ENCODE results near the gene COL21A1. TPM values are rescaled to one million over a fixed set of nuclear protein-coding genes. Genes with fewer than 3 reads are reported as not detected.

Gene COL21A1
- total RNA-seq, 6 donors from 2014 or later: 3.2 to 35.6 (median 9.2) TPM

DNA sequence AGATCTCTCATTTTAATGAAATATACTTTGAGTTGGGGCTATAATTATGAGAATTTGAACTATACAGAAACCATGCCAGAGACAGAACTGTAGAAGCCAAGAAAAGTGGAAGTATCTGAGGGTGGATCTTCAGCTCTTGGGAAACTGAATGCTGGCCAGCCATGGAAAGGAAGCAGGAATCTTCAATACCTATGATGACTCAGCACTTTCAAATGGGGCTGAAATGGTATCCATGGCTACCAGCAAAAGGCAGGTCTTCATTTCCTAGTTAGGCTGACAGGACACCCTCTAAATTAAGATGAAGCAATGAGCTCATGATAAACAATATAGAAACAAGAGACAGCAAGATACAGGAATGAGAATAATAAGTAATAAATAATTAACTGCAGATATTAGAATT lies 171.3 kb downstream of the COL21A1 start:
- Histone ChIP-seq H3K27ac (no peak overlapping the region), H3K4me1 (no peaks in the 10 kb centered on the region), H3K36me3 (no peaks in the 10 kb centered on the region), H3K4me3 (no peak overlapping the region), H3K27me3 (no peaks in the 10 kb centered on the region), H3K9me3 (peaks cover 0 to 2% (median 0%) of the 10 kb centered on the region in 4 donors)
- DNase-seq (no peak), ATAC-seq (ENCODE audit: low FRiP score in 2 of 2) (no peak)
- TF ChIP-seq POLR2AphosphoS5 (IDR thresholded peaks at IDR 0.05): no peak
- TF ChIP-seq EP300 (IDR thresholded peaks at IDR 0.05): no peak
- TF ChIP-seq, protein P1, sequence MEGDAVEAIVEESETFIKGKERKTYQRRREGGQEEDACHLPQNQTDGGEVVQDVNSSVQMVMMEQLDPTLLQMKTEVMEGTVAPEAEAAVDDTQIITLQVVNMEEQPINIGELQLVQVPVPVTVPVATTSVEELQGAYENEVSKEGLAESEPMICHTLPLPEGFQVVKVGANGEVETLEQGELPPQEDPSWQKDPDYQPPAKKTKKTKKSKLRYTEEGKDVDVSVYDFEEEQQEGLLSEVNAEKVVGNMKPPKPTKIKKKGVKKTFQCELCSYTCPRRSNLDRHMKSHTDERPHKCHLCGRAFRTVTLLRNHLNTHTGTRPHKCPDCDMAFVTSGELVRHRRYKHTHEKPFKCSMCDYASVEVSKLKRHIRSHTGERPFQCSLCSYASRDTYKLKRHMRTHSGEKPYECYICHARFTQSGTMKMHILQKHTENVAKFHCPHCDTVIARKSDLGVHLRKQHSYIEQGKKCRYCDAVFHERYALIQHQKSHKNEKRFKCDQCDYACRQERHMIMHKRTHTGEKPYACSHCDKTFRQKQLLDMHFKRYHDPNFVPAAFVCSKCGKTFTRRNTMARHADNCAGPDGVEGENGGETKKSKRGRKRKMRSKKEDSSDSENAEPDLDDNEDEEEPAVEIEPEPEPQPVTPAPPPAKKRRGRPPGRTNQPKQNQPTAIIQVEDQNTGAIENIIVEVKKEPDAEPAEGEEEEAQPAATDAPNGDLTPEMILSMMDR (IDR thresholded peaks at IDR 0.05): no peak
- TF ChIP-seq POLR2A (IDR thresholded peaks at IDR 0.05): no peak

DNA sequence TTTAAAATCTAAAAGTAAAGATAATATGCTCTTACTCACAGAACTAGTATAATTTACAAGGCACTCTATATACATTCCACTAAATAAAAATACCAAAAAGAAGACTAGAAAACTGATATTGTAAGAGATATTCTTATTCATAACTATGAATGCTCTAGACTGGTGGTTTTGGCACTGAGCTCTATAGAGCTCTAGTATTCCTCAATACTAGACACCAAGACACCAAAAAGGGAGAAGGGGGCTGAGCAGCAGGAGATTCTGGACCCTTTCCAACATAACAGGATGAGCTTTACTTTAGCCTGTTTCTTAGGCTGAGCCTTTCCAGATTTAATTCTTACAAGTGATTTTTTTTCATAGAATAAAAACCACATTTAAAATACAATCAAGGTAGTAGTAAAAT lies 173.6 kb downstream of the COL21A1 start:
- Histone ChIP-seq H3K27ac (no peak overlapping the region), H3K4me1 (no peaks in the 10 kb centered on the region), H3K9me3 (peaks cover 0 to 2% (median 0%) of the 10 kb centered on the region in 4 donors), H3K4me3 (no peak overlapping the region), H3K36me3 (no peaks in the 10 kb centered on the region), H3K27me3 (no peaks in the 10 kb centered on the region)
- TF ChIP-seq POLR2AphosphoS5 (IDR thresholded peaks at IDR 0.05) (no peak), POLR2A (IDR thresholded peaks at IDR 0.05) (no peak), EP300 (IDR thresholded peaks at IDR 0.05) (no peak)
- TF ChIP-seq, protein P1 (IDR thresholded peaks at IDR 0.05): no peak
- no peak for ATAC-seq (ENCODE audit: low FRiP score in 2 of 2)
- DNase-seq: no peak

DNA sequence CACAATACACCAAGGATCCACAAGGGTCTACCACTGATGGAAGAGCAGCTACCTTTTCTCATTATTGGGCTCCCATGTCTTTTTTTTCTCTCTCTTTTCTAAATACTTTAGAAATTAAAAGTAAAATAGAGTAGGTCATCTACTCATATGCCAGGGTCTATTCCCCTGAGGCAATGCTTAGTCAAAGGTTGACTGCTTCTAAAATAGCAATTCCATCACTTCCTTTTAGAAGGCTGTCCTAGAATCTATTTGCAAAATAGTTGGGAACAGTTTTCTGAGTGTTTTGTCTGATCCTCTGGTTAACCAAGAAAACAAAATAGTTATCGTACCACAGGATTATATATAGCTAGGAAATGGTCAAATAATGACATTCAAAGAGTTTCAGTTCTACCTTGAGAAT lies 174.1 kb downstream of the COL21A1 start:
- H3K27me3 ChIP-seq: no peaks in the 10 kb centered on the region
- no peaks in the 10 kb centered on the region for H3K4me1 ChIP-seq
- ATAC-seq (ENCODE audit: low FRiP score in 2 of 2) (peak in 1 of 2 donors; percentile 17), DNase-seq (no peak)
- no peak overlapping the region for H3K4me3 ChIP-seq
- 85 to 96% methylated on average over 1 of the region's 1 CpG for WGBS, 2 donors
- TF ChIP-seq POLR2A (IDR thresholded peaks at IDR 0.05) (no peak), POLR2AphosphoS5 (IDR thresholded peaks at IDR 0.05) (no peak), EP300 (IDR thresholded peaks at IDR 0.05) (no peak)
- TF ChIP-seq, protein P1 (IDR thresholded peaks at IDR 0.05): no peak
- H3K36me3 ChIP-seq: no peaks in the 10 kb centered on the region
- H3K27ac ChIP-seq: no peak overlapping the region
- peaks cover 0 to 2% (median 0%) of the 10 kb centered on the region in 4 donors for H3K9me3 ChIP-seq

DNA sequence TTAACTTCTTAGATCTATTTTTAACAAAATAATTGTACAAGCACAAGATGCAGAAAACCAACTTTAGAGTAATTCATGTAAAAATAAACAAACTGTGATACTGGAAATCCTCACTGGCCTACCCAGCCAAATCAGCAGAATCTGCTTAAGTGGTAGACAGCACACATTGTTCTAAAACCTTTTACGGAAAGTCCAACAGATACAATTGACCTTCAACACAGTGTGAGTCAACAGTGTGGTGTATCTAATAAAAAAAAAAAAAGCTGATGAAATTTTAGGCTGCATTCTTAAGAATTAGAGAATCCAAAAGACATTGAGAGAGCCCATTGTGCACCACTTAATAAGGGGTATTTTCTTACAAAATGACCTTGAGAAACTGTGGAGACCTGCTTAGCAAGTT lies 174.5 kb downstream of the COL21A1 start:
- H3K27me3 ChIP-seq: no peaks in the 10 kb centered on the region
- 70 to 75% methylated on average over 1 of the region's 1 CpG for WGBS, 2 donors
- peaks cover 0 to 2% (median 0%) of the 10 kb centered on the region in 4 donors for H3K9me3 ChIP-seq
- no peak overlapping the region for H3K4me3 ChIP-seq
- no peak for DNase-seq
- no peaks in the 10 kb centered on the region for H3K36me3 ChIP-seq
- TF ChIP-seq POLR2AphosphoS5 (IDR thresholded peaks at IDR 0.05) (no peak), POLR2A (IDR thresholded peaks at IDR 0.05) (no peak), EP300 (IDR thresholded peaks at IDR 0.05) (no peak)
- TF ChIP-seq, protein P1 (IDR thresholded peaks at IDR 0.05): no peak
- H3K4me1 ChIP-seq: no peaks in the 10 kb centered on the region
- no peak overlapping the region for H3K27ac ChIP-seq
- peak in 1 of 2 donors; percentile 24 for ATAC-seq (ENCODE audit: low FRiP score in 2 of 2)

DNA sequence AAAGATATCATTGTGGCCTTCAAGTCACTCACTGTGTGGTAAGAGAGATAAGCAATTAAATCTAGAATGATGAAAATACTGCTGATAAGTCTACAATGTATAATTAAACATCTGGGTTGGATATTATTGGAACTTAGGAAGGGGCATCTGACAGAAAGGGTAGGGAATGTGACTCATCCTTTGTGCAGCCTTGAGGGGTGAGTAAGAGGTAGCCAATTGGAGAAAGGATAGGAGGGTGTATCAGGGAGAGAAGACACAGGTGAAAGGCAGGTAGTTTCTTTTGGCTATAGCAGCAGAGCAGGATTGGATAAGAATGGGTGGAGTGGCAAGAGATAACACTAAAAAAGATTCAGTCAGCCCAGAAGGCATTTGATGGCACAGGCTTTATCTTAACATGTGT lies 182.0 kb downstream of the COL21A1 start:
- H3K27me3 ChIP-seq: no peaks in the 10 kb centered on the region
- no peaks in the 10 kb centered on the region for H3K36me3 ChIP-seq
- H3K4me1 ChIP-seq: no peaks in the 10 kb centered on the region
- ATAC-seq (ENCODE audit: low FRiP score in 2 of 2): no peak
- DNase-seq: no peak
- no peak overlapping the region for H3K27ac ChIP-seq
- no peak overlapping the region for H3K4me3 ChIP-seq
- H3K9me3 ChIP-seq: no peaks in the 10 kb centered on the region
- no peak for TF ChIP-seq EP300 (IDR thresholded peaks at IDR 0.05)
- no peak for TF ChIP-seq POLR2AphosphoS5 (IDR thresholded peaks at IDR 0.05)
- TF ChIP-seq, protein P1 (IDR thresholded peaks at IDR 0.05): no peak
- TF ChIP-seq POLR2A (IDR thresholded peaks at IDR 0.05): no peak
